ENCODE data around the gene UIMC1. TPM values are rescaled to one million over a fixed set of nuclear protein-coding genes. Genes with fewer than 3 reads are reported as not detected.

Gene UIMC1
- total RNA-seq, 1 donor from 2014 or later: 67.7 TPM

DNA sequence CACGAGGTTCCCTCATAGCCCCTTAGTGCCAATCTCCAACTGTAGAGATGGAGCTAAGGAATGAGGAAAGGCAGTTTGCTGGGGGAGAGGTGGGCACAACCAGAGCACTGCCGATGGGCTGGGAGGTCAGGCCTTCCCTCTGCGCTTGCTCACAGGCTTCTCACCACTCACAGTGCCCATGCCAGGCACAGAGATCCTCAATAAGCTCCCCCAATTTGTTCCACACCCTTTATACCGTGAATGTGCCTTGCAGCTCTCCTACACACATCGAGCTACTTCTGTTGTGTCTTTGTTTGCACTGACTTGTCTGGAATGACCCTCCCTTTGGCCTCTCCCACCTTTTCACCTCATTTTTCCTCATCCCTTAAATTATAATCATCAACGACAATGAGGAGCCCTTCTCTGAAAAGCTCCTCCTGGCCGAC lies 105.8 kb downstream of the UIMC1 start:
- H3K27ac ChIP-seq: no peak overlapping the region

GRCh38 chr5:176899946-176900779 lies 106.4 kb downstream of the UIMC1 start:
- H3K4me3 ChIP-seq: no peak overlapping the region
- H3K79me2 ChIP-seq (ENCODE audit: low read depth): no peaks in the 10 kb centered on the region
- Mint-ChIP-seq H3K4me3 (no peak overlapping the region), H3K9me3 (no peaks in the 10 kb centered on the region), H3K36me3 (peaks cover 24% of the 10 kb centered on the region), H3K27me3 (ENCODE audit: insufficient read depth, low read depth) (peaks cover 8% of the 10 kb centered on the region), H3K4me1 (peaks cover 17% of the 10 kb centered on the region), H3K27ac (no peak overlapping the region)
- no peaks in the 10 kb centered on the region for H3F3A ChIP-seq (ENCODE audit: low read depth)
- H3K27me3 ChIP-seq: no peaks in the 10 kb centered on the region
- peaks cover 9% of the 10 kb centered on the region for H3K36me3 ChIP-seq
- H3K9ac ChIP-seq: no peak overlapping the region
- H2AFZ ChIP-seq (replicated peaks): no peak overlapping the region
- TF ChIP-seq CTCF (IDR thresholded peaks at IDR 0.05) (no peak), EZH2 (IDR thresholded peaks at IDR 0.05) (no peak), EZH2phosphoT487 (IDR thresholded peaks at IDR 0.05) (no peak)
- no peak for DNase-seq (ENCODE audit: low spot score)
- no peaks in the 10 kb centered on the region for H4K20me1 ChIP-seq (ENCODE audit: low read depth)
- no peaks in the 10 kb centered on the region for H3K4me1 ChIP-seq
- no peaks in the 10 kb centered on the region for H3K9me3 ChIP-seq (ENCODE audit: low read depth)
- H3K4me2 ChIP-seq: no peak overlapping the region
- no peak overlapping the region for H3K27ac ChIP-seq

More for the DNA sequence above, 105.8 kb downstream of the UIMC1 start:
- no peaks in the 10 kb centered on the region for H4K20me1 ChIP-seq (ENCODE audit: low read depth)
- H3K36me3 Mint-ChIP-seq: peaks cover 30% of the 10 kb centered on the region
- no peaks in the 10 kb centered on the region for H3K9me3 ChIP-seq (ENCODE audit: low read depth)
- H3K27ac Mint-ChIP-seq: no peak overlapping the region
- peaks cover 23% of the 10 kb centered on the region for H3K4me1 Mint-ChIP-seq
- DNase-seq (ENCODE audit: low spot score): no peak
- peaks cover 8% of the 10 kb centered on the region for H3K27me3 Mint-ChIP-seq (ENCODE audit: insufficient read depth, low read depth)
- H3K4me2 ChIP-seq: no peak overlapping the region
- TF ChIP-seq CTCF (IDR thresholded peaks at IDR 0.05) (no peak), EZH2phosphoT487 (IDR thresholded peaks at IDR 0.05) (no peak), EZH2 (IDR thresholded peaks at IDR 0.05) (no peak)
- no peak overlapping the region for H2AFZ ChIP-seq (replicated peaks)
- no peak overlapping the region for H3K4me3 ChIP-seq
- H3K4me3 Mint-ChIP-seq: no peak overlapping the region
- H3K4me1 ChIP-seq: no peaks in the 10 kb centered on the region
- no peak overlapping the region for H3K9ac ChIP-seq
- H3K36me3 ChIP-seq: peaks cover 9% of the 10 kb centered on the region
- no peaks in the 10 kb centered on the region for H3F3A ChIP-seq (ENCODE audit: low read depth)
- no peaks in the 10 kb centered on the region for H3K27me3 ChIP-seq
- no peaks in the 10 kb centered on the region for H3K9me3 Mint-ChIP-seq
- no peaks in the 10 kb centered on the region for H3K79me2 ChIP-seq (ENCODE audit: low read depth)

GRCh38 chr5:176899296-176899891 lies 107.2 kb downstream of the UIMC1 start, which contains the start of gene HK3:
Gene HK3, minus strand, starts transcription at chr5:176899346. Its CDS starts 3,187 bp downstream, at chr5:176896159.
- Mint-ChIP-seq H3K27ac (no peak within 1 kb of the TSS), H3K4me1 (peaks cover 11% of the 10 kb centered on the region), H3K27me3 (ENCODE audit: insufficient read depth, low read depth) (peaks cover 8% of the 10 kb centered on the region), H3K9me3 (no peaks in the 10 kb centered on the region), H3K36me3 (peaks cover 19% of the 10 kb centered on the region), H3K4me3 (no peak within 1 kb of the TSS)
- Histone ChIP-seq H4K20me1 (ENCODE audit: low read depth) (no peaks in the 10 kb centered on the region), H3K9ac (no peak within 1 kb of the TSS), H3K27ac (no peak within 1 kb of the TSS), H3K4me2 (no peak within 1 kb of the TSS), H3K79me2 (ENCODE audit: low read depth) (no peaks in the 10 kb centered on the region), H3K4me3 (no peak within 1 kb of the TSS), H3K4me1 (no peaks in the 10 kb centered on the region), H2AFZ (replicated peaks) (no peak within 1 kb of the TSS), H3K36me3 (peaks cover 2% of the 10 kb centered on the region), H3K27me3 (no peaks in the 10 kb centered on the region), H3K9me3 (ENCODE audit: low read depth) (no peaks in the 10 kb centered on the region), H3F3A (ENCODE audit: low read depth) (no peaks in the 10 kb centered on the region)
- DNase-seq (ENCODE audit: low spot score): no peak
- TF ChIP-seq EZH2phosphoT487 (IDR thresholded peaks at IDR 0.05): no peak
- TF ChIP-seq CTCF (IDR thresholded peaks at IDR 0.05): no peak
- no peak for TF ChIP-seq EZH2 (IDR thresholded peaks at IDR 0.05)
